WI38 (cell line): ENCODE measurements around the gene SPACA6.

Source experiments
- H3K4me3 ChIP-seq: 2 replicates; pipeline ENCODE4 v1.5.1; 2011; ENCODE audit warnings: low read depth, mild to moderate bottlenecking, control low read depth, low read length
- CTCF ChIP-seq: IDR thresholded peaks from 2 replicates; pipeline ENCODE4 v1.5.1; 2012; ENCODE audit warnings: low read depth, mild to moderate bottlenecking, control low read depth, low read length

SPACA6 gene

GRCh38 chr19:51714848-51715247 is 21.7 kb downstream of the SPACA6 start:
- H3K4me3 ChIP-seq = no peak overlapping the region
- no peak for TF ChIP-seq CTCF

- no peak for TF ChIP-seq CTCF
These were observed 22.7 kb downstream of the SPACA6 start for GRCh38 chr19:51715850-51716249.

GRCh38 chr19:51716925-51717324 is 23.8 kb downstream of the SPACA6 start:
- no peak for TF ChIP-seq CTCF
- no peak overlapping the region for H3K4me3 ChIP-seq

More at GRCh38 chr19:51715850-51716249, 22.7 kb downstream of the SPACA6 start:
- no peak overlapping the region for H3K4me3 ChIP-seq

- TF ChIP-seq CTCF = no peak
- no peak overlapping the region for H3K4me3 ChIP-seq
These were observed 26.3 kb downstream of the SPACA6 start for GRCh38 chr19:51719251-51719988.

GRCh38 chr19:51721905-51722304 is 28.8 kb downstream of the SPACA6 start:
- H3K4me3 ChIP-seq = no peak overlapping the region
- no peak for TF ChIP-seq CTCF

GRCh38 chr19:51722492-51722891 is 29.4 kb downstream of the SPACA6 start:
- no peak for TF ChIP-seq CTCF
- H3K4me3 ChIP-seq = no peak overlapping the region

- H3K4me3 ChIP-seq = no peak overlapping the region
These were observed 31.4 kb downstream of the SPACA6 start for GRCh38 chr19:51724543-51724942.

More at GRCh38 chr19:51724543-51724942, 31.4 kb downstream of the SPACA6 start:
- TF ChIP-seq CTCF = no peak
